ENCODE measurements around the gene OSBPL8. TPM values are rescaled to one million over a fixed set of nuclear protein-coding genes. Genes with fewer than 3 reads are reported as not detected.

OSBPL8 gene
- total and polyA plus RNA-seq, 9 of the 15 experiments (the other 6 are each of a cell fraction or from before 2014, with no cell fraction given): 17.4 to 82.7 (median 42.8) TPM

DNA sequence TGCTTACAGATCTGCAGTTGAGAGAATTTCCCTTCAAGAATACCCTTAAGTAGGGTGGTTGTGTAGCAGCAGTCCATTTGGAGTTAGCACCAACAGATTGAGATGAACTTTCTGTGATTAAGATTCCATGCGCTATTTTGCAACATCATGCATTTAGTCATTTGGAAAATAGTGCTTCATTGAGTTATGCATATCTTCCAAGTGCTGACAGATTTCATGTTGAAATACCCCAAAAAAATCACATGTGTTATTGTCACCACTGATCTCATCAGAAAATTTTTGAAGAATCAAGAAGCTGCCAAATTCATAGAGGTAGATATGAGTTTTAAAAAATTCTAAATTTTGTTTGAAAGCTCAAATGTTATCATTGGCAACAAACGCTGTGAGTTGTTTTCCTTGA is 35.5 kb upstream of the OSBPL8 start:
- H2AFZ ChIP-seq (ENCODE audit: low read depth, low read length): no peak overlapping the region
- no peak overlapping the region for H3K9ac ChIP-seq (ENCODE audit: insufficient read depth in 1 of 2, low read depth in 2 of 2, low read length in 2 of 2)
- 17% methylated on average over 2 of the region's 2 CpGs for WGBS (ENCODE audit: insufficient coverage, low coverage, missing lambda C conversion rate)
- H4K20me1 ChIP-seq (replicated peaks; ENCODE audit: control insufficient read depth, insufficient read depth, low read length): no peaks in the 10 kb centered on the region
- H3K27me3 ChIP-seq (ENCODE audit: control insufficient read depth in 2 of 2, insufficient read depth in 2 of 2, low read length in 2 of 2): no peaks in the 10 kb centered on the region
- no peak overlapping the region for H3K4me2 ChIP-seq (ENCODE audit: insufficient read depth, low read length)
- in situ Hi-C loops (cut with MboI): no loop called here
- no peak overlapping the region for H3K27ac ChIP-seq (ENCODE audit: extremely low read depth, low read depth, low read length)
- H3K4me3 ChIP-seq: no peak overlapping the region
- TF ChIP-seq, protein P1, sequence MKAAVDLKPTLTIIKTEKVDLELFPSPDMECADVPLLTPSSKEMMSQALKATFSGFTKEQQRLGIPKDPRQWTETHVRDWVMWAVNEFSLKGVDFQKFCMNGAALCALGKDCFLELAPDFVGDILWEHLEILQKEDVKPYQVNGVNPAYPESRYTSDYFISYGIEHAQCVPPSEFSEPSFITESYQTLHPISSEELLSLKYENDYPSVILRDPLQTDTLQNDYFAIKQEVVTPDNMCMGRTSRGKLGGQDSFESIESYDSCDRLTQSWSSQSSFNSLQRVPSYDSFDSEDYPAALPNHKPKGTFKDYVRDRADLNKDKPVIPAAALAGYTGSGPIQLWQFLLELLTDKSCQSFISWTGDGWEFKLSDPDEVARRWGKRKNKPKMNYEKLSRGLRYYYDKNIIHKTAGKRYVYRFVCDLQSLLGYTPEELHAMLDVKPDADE (conservative IDR thresholded peaks at IDR 0.05; ENCODE audit: control insufficient read depth, low read depth, low read length): no peak
- no peak for TF ChIP-seq MAZ (CRISPR knock-in tag; conservative IDR thresholded peaks at IDR 0.05 in 1 of 2, IDR thresholded peaks at IDR 0.05 in 1 of 2)
- TF ChIP-seq, protein P2, sequence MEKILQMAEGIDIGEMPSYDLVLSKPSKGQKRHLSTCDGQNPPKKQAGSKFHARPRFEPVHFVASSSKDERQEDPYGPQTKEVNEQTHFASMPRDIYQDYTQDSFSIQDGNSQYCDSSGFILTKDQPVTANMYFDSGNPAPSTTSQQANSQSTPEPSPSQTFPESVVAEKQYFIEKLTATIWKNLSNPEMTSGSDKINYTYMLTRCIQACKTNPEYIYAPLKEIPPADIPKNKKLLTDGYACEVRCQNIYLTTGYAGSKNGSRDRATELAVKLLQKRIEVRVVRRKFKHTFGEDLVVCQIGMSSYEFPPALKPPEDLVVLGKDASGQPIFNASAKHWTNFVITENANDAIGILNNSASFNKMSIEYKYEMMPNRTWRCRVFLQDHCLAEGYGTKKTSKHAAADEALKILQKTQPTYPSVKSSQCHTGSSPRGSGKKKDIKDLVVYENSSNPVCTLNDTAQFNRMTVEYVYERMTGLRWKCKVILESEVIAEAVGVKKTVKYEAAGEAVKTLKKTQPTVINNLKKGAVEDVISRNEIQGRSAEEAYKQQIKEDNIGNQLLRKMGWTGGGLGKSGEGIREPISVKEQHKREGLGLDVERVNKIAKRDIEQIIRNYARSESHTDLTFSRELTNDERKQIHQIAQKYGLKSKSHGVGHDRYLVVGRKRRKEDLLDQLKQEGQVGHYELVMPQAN (IDR thresholded peaks at IDR 0.05; ENCODE audit: borderline replicate concordance): no peak
- no peak for TF ChIP-seq HDAC8 (tag; IDR thresholded peaks at IDR 0.05)
- TF ChIP-seq, protein P3, sequence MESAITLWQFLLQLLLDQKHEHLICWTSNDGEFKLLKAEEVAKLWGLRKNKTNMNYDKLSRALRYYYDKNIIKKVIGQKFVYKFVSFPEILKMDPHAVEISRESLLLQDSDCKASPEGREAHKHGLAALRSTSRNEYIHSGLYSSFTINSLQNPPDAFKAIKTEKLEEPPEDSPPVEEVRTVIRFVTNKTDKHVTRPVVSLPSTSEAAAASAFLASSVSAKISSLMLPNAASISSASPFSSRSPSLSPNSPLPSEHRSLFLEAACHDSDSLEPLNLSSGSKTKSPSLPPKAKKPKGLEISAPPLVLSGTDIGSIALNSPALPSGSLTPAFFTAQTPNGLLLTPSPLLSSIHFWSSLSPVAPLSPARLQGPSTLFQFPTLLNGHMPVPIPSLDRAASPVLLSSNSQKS (CRISPR knock-in tag; IDR thresholded peaks at IDR 0.05): no peak
- no peak for TF ChIP-seq BMI1 (IDR thresholded peaks at IDR 0.05; ENCODE audit: low read length)
- no peak for TF ChIP-seq MCM7 (IDR thresholded peaks at IDR 0.05)
- BruUV-seq (replicated peaks): no TSS peak
- ATAC-seq (no peak), FAIRE-seq (no peak), DNase-seq (ENCODE audit: extremely low read depth in 1 of 4, low spot score in 3 of 4) (no peak)
- H3K79me2 ChIP-seq (ENCODE audit: control insufficient read depth, insufficient read depth, low read length): no peaks in the 10 kb centered on the region
- CTCF ChIA-PET (ENCODE audit: low intra/inter-chr PET ratio): no interaction called here
- POLR2A ChIA-PET: no interaction called here
- H3K9me3 ChIP-seq (replicated peaks; ENCODE audit: control insufficient read depth, insufficient read depth, low read depth, low read length): no peaks in the 10 kb centered on the region; the same call in 1 of the 2 replicates
- intact Hi-C loops (cut with micrococcal nuclease): no loop called here
- no peaks in the 10 kb centered on the region for H3K4me1 ChIP-seq (replicated peaks in 1 of 2; ENCODE audit: control insufficient read depth in 2 of 2, insufficient read depth in 2 of 2, low read length in 2 of 2)
- H3K9me1 ChIP-seq (ENCODE audit: control insufficient read depth, insufficient read depth, low read length): no peaks in the 10 kb centered on the region
- no peaks in the 10 kb centered on the region for H3K36me3 ChIP-seq (ENCODE audit: control insufficient read depth, insufficient read depth, low read length)
